Activated effector memory CD4-positive, alpha-beta T cell treated with anti-CD3 and anti-CD28 coated beads, Interleukin-2, amount 50 U/mL, for 16 hours (primary cell): ENCODE measurements around the gene NCBP3.
"Not testable (repeated sequence)": the region's sequence is repeated elsewhere in the genome, so short reads cannot be mapped to it uniquely, and the experiment has no call there.

Source experiments
- DNase-seq: peaks from one replicate; pipeline ENCODE4 v3.0.0-alpha.2; 2020

NCBP3 gene

GRCh38 chr17:3809135-3809534 lies 36.9 kb downstream of the NCBP3 start:
- DNase-seq, result no peak

- no peak for DNase-seq
Observed at GRCh38 chr17:3808701-3809100, 37.3 kb downstream of the NCBP3 start.

- no peak for DNase-seq
Observed at GRCh38 chr17:3805581-3805980, 40.5 kb downstream of the NCBP3 start.

- no peak for DNase-seq
Observed at GRCh38 chr17:3804503-3804931, 41.5 kb downstream of the NCBP3 start.

- DNase-seq, result no peak
Observed at GRCh38 chr17:3803308-3803640, 42.8 kb downstream of the NCBP3 start.

- DNase-seq, result no peak
Observed at GRCh38 chr17:3802461-3803307, 43.4 kb downstream of the NCBP3 start.

- no peak for DNase-seq
Observed at GRCh38 chr17:3801792-3802191, 44.3 kb downstream of the NCBP3 start.

- DNase-seq, result no peak
Observed at GRCh38 chr17:3801347-3801746, 44.7 kb downstream of the NCBP3 start.

- DNase-seq, result no peak
Observed at GRCh38 chr17:3800362-3801271, 45.4 kb downstream of the NCBP3 start, which contains the start of gene ITGAE. ITGAE (minus strand) TSS chr17:3801188; CDS start chr17:3801144, 44 bp downstream.

- no peak for DNase-seq
Observed at GRCh38 chr17:3799181-3799945, 46.7 kb downstream of the NCBP3 start.

GRCh38 chr17:3798273-3799180 lies 47.5 kb downstream of the NCBP3 start:
- no peak for DNase-seq

- DNase-seq, result no peak
Observed at GRCh38 chr17:3796822-3797170, 49.2 kb downstream of the NCBP3 start.

GRCh38 chr17:3796110-3796821 lies 49.8 kb downstream of the NCBP3 start:
- DNase-seq, result peak; percentile 89

- DNase-seq, result no peak
Observed at GRCh38 chr17:3795390-3796102, 50.5 kb downstream of the NCBP3 start.

GRCh38 chr17:3794557-3795389 lies 51.3 kb downstream of the NCBP3 start:
- peak; percentile 78 for DNase-seq

- DNase-seq, result not testable (repeated sequence)
Observed at GRCh38 chr17:3794152-3794551, 51.9 kb downstream of the NCBP3 start.

- DNase-seq, result not testable (repeated sequence)
Observed at GRCh38 chr17:3793258-3793657, 52.8 kb downstream of the NCBP3 start.

- DNase-seq, result no peak
Observed at GRCh38 chr17:3792481-3792880, 53.6 kb downstream of the NCBP3 start.

- peak; percentile 60 for DNase-seq
Observed at GRCh38 chr17:3788200-3788599, 57.8 kb downstream of the NCBP3 start.

- DNase-seq, result not testable (repeated sequence)
Observed at GRCh38 chr17:3785323-3785722, 60.7 kb downstream of the NCBP3 start.
